GM18861 (cell line): ENCODE data around the gene RAB35.

ENCODE experiments used
- ATAC-seq: cut with Tn5 transposase; IDR thresholded peaks from one replicate; pipeline ENCODE4 v1.9.1; 2021; ENCODE audit not compliant: unreplicated experiment

Gene RAB35

GRCh38 chr12:120116441-120116791 lies at the start of gene RAB35:
Gene RAB35 (minus strand): TSS chr12:120116753. CDS start chr12:120116650, 103 bp downstream.
- ATAC-seq: no peak

GRCh38 chr12:120164293-120164692 lies 47.7 kb upstream of the RAB35 start:
- no peak for ATAC-seq

- ATAC-seq: no peak
Observed at GRCh38 chr12:120162763-120163162, 46.2 kb upstream of the RAB35 start.

- no peak for ATAC-seq
Observed at GRCh38 chr12:120161852-120162251, 45.3 kb upstream of the RAB35 start.

- no peak for ATAC-seq
Observed at GRCh38 chr12:120159509-120160237, 43.1 kb upstream of the RAB35 start.

GRCh38 chr12:120158351-120158750 lies 41.8 kb upstream of the RAB35 start:
- ATAC-seq: no peak

- ATAC-seq: no peak
Observed at GRCh38 chr12:120157678-120158077, 41.1 kb upstream of the RAB35 start.

GRCh38 chr12:120156315-120157259 lies 40.0 kb upstream of the RAB35 start:
- ATAC-seq: no peak

GRCh38 chr12:120155072-120155471 lies 38.5 kb upstream of the RAB35 start:
- no peak for ATAC-seq

GRCh38 chr12:120150919-120151525 lies 34.5 kb upstream of the RAB35 start:
- ATAC-seq: no peak

GRCh38 chr12:120148011-120148410 lies 31.5 kb upstream of the RAB35 start:
- ATAC-seq: no peak

GRCh38 chr12:120145164-120145563 lies 28.6 kb upstream of the RAB35 start:
- no peak for ATAC-seq

GRCh38 chr12:120144215-120144614 lies 27.7 kb upstream of the RAB35 start:
- no peak for ATAC-seq

GRCh38 chr12:120142231-120142877 lies 25.8 kb upstream of the RAB35 start:
- no peak for ATAC-seq

GRCh38 chr12:120141336-120141735 lies 24.8 kb upstream of the RAB35 start:
- no peak for ATAC-seq

- no peak for ATAC-seq
Observed at GRCh38 chr12:120140603-120141002, 24.1 kb upstream of the RAB35 start.

GRCh38 chr12:120139958-120140357 lies 23.4 kb upstream of the RAB35 start:
- no peak for ATAC-seq

GRCh38 chr12:120138366-120138765 lies 21.8 kb upstream of the RAB35 start:
- ATAC-seq: no peak

GRCh38 chr12:120137833-120138232 lies 21.3 kb upstream of the RAB35 start:
- ATAC-seq: no peak

- no peak for ATAC-seq
Observed at GRCh38 chr12:120136093-120136770, 19.7 kb upstream of the RAB35 start.
